ENCODE data around the gene DNAJC1. TPM values are rescaled to one million over a fixed set of nuclear protein-coding genes. Genes with fewer than 3 reads are reported as not detected.

Gene DNAJC1
- total and polyA plus RNA-seq, 11 donors: 9.5 to 68.4 (median 14.1) TPM

DNA sequence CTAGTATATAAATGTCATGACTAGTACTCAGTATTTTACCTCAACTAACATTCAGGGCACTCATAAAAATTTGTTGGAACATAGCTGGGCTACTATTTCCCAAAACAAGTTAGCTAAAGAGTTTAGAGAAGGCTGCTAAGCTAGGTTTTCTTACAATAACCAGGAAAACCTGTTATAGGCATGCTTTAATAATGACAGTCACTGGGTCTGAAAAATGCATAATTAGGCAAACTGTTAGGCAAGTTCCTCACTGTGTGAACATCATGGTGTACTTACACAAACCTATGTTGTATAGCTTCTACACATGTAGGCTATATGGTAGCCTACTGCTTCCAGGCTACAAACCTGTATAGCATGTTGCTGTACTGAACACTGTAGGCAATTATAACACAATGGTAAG, 79.0 kb downstream of the DNAJC1 start:
- H3K4me3 ChIP-seq: no peak overlapping the region
- TF ChIP-seq, protein P1, sequence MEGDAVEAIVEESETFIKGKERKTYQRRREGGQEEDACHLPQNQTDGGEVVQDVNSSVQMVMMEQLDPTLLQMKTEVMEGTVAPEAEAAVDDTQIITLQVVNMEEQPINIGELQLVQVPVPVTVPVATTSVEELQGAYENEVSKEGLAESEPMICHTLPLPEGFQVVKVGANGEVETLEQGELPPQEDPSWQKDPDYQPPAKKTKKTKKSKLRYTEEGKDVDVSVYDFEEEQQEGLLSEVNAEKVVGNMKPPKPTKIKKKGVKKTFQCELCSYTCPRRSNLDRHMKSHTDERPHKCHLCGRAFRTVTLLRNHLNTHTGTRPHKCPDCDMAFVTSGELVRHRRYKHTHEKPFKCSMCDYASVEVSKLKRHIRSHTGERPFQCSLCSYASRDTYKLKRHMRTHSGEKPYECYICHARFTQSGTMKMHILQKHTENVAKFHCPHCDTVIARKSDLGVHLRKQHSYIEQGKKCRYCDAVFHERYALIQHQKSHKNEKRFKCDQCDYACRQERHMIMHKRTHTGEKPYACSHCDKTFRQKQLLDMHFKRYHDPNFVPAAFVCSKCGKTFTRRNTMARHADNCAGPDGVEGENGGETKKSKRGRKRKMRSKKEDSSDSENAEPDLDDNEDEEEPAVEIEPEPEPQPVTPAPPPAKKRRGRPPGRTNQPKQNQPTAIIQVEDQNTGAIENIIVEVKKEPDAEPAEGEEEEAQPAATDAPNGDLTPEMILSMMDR (IDR thresholded peaks at IDR 0.05): no peak
- TF ChIP-seq POLR2A (IDR thresholded peaks at IDR 0.05): no peak
- no peaks in the 10 kb centered on the region for H3K9me3 ChIP-seq
- no peak overlapping the region for H3K27ac ChIP-seq
- peaks cover 0 to 6% (median 0%) of the 10 kb centered on the region in 9 donors for H3K36me3 ChIP-seq
- H3K4me1 ChIP-seq: peaks cover 0 to 16% (median 7%) of the 10 kb centered on the region in 12 donors
- DNase-seq (no peak), ATAC-seq (no peak)
- no peaks in the 10 kb centered on the region for H3K27me3 ChIP-seq
- intact Hi-C loops (cut with DNase I): no loop called here

DNA sequence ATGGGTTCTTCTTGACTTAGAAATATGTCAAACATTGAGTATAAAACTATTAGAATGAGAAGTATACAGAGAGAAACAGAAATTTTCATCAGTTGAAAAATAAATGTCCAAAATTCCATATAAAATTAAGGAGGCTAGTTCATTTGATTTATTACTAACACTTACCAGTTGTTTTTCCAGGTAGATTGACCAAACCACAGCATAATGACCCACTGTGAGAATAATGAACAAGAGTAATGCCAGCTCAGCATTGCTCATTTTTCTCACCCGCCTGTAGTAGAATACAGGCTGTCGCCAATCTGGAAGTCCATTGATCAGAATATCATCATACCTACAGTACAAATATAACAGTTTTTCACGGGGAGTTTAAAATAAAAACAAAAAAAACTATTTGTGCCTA, 82.9 kb downstream of the DNAJC1 start:
- no peaks in the 10 kb centered on the region for H3K9me3 ChIP-seq
- WGBS, 4 donors: 96 to 98% (median 97%) methylated on average over 3 of the region's 3 CpGs
- no peak for TF ChIP-seq POLR2A (IDR thresholded peaks at IDR 0.05)
- TF ChIP-seq, protein P1 (IDR thresholded peaks at IDR 0.05): no peak
- no peak for DNase-seq
- no peak overlapping the region for H3K4me3 ChIP-seq
- intact Hi-C loops (cut with DNase I): no loop called here
- H3K4me1 ChIP-seq: no peaks in the 10 kb centered on the region
- no peaks in the 10 kb centered on the region for H3K27me3 ChIP-seq
- H3K36me3 ChIP-seq: peaks cover 0 to 18% (median 0%) of the 10 kb centered on the region in 9 donors
- no peak overlapping the region for H3K27ac ChIP-seq
- ATAC-seq: no peak

DNA sequence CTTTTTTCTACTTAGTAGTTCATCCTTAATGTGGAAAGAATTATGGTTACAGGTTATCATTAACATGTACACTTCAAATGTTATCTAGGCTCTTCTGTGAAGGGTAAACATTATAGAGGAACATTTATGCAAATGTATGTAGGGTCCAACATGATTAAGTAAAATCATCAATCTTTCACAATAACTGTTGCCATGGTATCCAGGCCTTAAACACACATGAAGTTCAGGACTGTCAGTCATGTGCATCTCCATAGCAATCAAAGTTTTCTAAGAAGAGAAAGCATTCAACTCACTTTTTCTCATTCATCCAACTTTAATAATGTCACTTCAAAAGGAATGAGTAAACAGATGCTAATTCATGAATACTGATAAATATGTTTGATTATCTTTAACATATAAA, 83.6 kb downstream of the DNAJC1 start:
- no peak overlapping the region for H3K4me3 ChIP-seq
- ATAC-seq: no peak
- TF ChIP-seq, protein P1 (IDR thresholded peaks at IDR 0.05): no peak
- intact Hi-C loops (cut with DNase I): no loop called here
- peaks cover 0 to 18% (median 0%) of the 10 kb centered on the region in 9 donors for H3K36me3 ChIP-seq
- H3K4me1 ChIP-seq: no peaks in the 10 kb centered on the region
- no peak for DNase-seq
- no peaks in the 10 kb centered on the region for H3K9me3 ChIP-seq
- no peak overlapping the region for H3K27ac ChIP-seq
- H3K27me3 ChIP-seq: no peaks in the 10 kb centered on the region

DNA sequence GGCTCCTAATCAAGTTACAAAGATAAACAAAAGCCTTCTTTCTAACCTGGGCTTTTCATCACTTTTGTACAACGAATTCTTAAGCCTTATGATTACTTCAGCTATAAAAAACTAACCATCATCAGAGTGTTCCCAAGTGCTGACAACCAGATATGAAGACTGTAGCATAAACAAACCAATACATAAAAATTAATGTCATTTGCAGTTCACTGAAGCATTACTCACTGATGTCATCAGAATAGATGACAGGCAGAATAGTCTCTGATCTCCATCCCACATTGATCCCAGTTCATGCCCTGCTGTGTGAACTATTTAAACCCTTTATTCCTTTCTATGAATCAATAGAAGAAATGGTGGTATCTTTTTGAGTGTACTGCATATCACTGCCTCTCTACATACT, 84.4 kb downstream of the DNAJC1 start:
- Histone ChIP-seq H3K27me3 (no peaks in the 10 kb centered on the region), H3K4me3 (no peak overlapping the region), H3K9me3 (no peaks in the 10 kb centered on the region), H3K4me1 (no peaks in the 10 kb centered on the region), H3K36me3 (peaks cover 0 to 18% (median 0%) of the 10 kb centered on the region in 9 donors), H3K27ac (no peak overlapping the region)
- 24 to 50% (median 42%) methylated on average over 1 of the region's 1 CpG for WGBS, 4 donors
- TF ChIP-seq, protein P1 (IDR thresholded peaks at IDR 0.05): no peak
- TF ChIP-seq POLR2A (IDR thresholded peaks at IDR 0.05): no peak
- ATAC-seq: no peak
- intact Hi-C loops (cut with DNase I): no loop called here
- DNase-seq: no peak
